ENCODE data around the gene SLC1A2.
A peak's percentile ranks its signal among the peaks of the same experiment; 100 is the strongest.

The SLC1A2 gene

DNA sequence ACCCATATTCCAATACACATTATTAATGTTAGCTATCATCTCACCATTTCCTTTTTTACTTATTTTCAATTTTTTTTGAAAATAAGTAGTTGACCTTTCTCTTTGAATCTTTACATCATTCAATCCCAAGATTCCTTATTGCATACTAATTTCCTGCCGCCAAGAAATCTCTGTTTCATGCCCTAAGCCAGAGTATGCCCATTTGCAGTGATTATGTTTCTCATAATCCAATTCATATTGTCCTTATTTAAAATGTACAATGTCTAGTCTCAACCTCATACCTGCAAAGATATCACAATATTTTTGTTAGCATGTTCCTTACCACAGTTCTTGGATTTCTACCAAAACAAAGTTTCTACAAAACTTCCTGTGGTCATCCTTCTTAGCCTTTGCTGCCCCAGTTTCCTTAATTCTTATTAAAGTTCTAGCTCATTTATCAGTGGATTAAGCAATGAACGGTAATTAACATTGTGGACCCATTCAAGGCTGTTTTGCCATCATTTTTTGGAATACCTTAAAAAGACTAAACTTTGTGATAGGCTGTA, 205.1 kb downstream of the SLC1A2 start:
- no peak for DNase-seq

DNA sequence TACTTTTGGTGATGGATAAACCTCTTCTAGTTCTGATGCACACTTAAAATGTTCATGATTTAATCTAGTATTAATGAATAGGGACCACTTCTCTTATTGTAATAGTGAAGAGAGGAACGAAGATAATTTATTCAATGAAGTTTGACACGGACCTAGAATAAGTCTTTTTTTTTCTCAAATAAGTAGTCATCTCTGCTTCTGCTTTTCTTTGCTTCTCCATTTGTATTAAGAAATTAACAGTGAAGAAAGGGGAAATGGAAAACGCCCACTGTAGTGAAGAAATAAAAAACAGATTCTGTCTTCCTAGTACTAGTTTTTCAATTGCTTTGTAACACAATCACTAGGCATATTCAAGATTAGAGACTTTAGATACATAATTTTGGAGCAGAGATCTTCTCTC, 207.4 kb downstream of the SLC1A2 start:
- peak; percentile 72 for DNase-seq

DNA sequence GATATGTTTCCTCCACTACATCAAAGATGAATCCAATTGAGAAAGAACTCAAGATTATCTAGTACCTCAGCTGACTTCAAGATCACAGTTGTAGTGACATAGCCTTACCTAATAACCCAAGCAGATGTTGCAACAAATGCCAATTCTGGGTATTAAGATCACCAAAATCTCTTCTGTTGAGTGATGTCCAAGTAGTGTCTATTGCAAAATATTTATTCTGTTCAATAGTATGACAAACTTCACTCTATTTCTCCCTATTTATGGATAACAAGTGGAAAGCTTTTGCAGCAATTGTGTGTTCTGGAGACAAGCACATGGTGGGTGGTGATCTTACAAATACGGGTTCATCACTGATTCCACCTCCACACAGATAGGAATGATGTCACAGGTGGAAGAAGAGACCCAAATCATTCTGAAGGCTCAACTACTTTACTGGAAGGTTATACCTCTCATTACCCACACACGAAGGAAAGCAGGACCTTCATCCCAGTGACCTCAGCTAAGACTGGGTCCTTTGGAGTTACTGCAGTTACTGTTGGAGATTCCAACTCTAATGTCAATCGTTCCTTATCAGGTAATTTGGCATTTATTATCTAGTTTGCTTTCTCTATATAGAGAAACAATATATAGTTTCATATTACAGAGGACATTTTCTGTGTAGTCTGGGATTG, 208.3 kb downstream of the SLC1A2 start:
- DNase-seq, result peak; percentile 67

- no peak for DNase-seq
Measured at GRCh38 chr11:35208795-35209194, 210.6 kb downstream of the SLC1A2 start.

DNA sequence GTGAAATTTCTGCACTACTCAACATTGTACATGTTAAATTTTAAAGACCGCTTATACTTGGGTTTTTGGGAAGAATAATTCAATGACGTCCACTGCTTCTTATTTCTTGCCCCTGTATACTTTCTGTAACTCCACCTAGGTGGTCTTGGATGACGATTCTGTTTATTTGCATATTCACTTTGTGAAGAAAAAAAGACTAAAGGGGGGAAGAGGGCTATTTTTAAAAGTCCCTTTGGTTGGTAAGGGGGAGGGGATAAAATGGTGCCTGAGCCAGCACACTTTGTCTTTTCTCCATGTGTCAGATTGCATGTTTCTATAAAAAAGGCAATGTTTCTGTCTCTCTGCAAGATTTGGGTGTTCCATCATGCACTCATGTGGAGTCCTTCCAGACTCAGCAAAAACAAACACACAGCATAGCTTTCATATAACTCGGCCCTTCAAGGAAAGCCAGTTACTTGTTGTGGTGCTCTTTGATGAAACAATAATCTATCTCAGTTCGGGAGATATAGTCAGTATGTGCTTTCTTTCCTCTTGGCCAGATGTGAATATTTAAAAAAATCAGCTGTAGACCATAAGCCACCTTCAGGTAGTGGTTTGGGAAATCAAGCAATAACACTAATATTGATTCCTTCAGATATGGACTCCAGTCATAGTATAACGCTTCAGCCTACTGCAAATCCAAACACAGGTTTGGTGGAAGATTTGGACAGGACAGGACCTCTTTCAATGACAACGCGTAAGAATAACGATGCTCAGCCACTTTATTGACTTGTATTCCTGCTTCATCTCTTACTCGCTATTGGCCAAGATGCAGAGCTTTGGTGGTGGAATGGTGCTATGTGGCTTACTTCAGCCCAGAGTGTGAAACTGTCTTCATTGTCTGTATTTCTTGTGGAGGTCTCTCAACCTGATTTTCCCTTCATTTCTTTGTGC, 211.6 kb downstream of the SLC1A2 start:
- no peak for DNase-seq

DNA sequence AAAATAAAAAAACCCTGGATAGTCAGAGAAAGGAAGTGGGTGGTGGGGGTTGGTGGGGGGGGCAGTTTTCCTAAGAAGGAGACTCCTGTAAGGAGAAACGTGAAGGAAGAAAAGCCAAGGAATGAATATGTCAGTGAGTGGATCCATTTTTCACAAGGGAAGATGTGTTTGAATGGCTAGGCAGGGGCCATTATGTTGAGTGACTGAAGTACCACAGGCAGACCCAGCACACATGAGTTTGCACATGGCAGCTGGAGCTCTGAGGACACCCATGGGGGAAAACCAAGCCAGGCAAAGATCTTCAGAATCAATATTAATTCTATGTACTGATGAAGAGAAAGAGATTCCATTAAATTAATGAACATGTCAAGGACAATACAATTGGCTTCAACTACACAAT, 212.7 kb downstream of the SLC1A2 start:
- DNase-seq, result no peak

GRCh38 chr11:35204614-35205013, 214.7 kb downstream of the SLC1A2 start:
- DNase-seq, result no peak

Measured in hematopoietic multipotent progenitor cell treated with erythropoietin and hydrocortisone succinate and interleukin-3 and kit ligand, for 6 days (in vitro differentiated cells).